ENCODE data around the gene USP31.

- TF ChIP-seq ZNF532 (CRISPR knock-in tag; IDR thresholded peaks at IDR 0.05; ENCODE audit: borderline replicate concordance) = no peak
- TF ChIP-seq STAT6 (CRISPR knock-in tag; conservative IDR thresholded peaks at IDR 0.05; ENCODE audit: low read depth) = no peak
- no peak for TF ChIP-seq ETV6 (CRISPR knock-in tag; IDR thresholded peaks at IDR 0.05)
- TF ChIP-seq CTCF (IDR thresholded peaks at IDR 0.05) = no peak
- TF ChIP-seq MAX (CRISPR knock-in tag; IDR thresholded peaks at IDR 0.05) = no peak
- TF ChIP-seq ATF3 (CRISPR knock-in tag; conservative IDR thresholded peaks at IDR 0.05) = no peak
- TF ChIP-seq CREM (CRISPR knock-in tag; IDR thresholded peaks at IDR 0.05) = no peak
- TF ChIP-seq ATF2 (CRISPR knock-in tag; IDR thresholded peaks at IDR 0.05; ENCODE audit: borderline replicate concordance, low read depth) = no peak
- TF ChIP-seq PREB (CRISPR knock-in tag; IDR thresholded peaks at IDR 0.05; ENCODE audit: borderline replicate concordance) = no peak
- TF ChIP-seq JUN (CRISPR knock-in tag; IDR thresholded peaks at IDR 0.05) = no peak
- TF ChIP-seq ESRRA (CRISPR knock-in tag; IDR thresholded peaks at IDR 0.05; ENCODE audit: borderline replicate concordance) = no peak
- TF ChIP-seq NFYB (CRISPR knock-in tag; conservative IDR thresholded peaks at IDR 0.05; ENCODE audit: low read depth) = no peak
- TF ChIP-seq PRDM15 (CRISPR knock-in tag; IDR thresholded peaks at IDR 0.05) = no peak
- TF ChIP-seq ZNF416 (CRISPR knock-in tag; IDR thresholded peaks at IDR 0.05) = no peak
Observed at GRCh38 chr16:23051587-23051986, 97.7 kb downstream of the USP31 start.

Measured in WTC11 (cell line).